T-cell (primary cell): ENCODE data around the gene PAQR8. TPM values are rescaled to one million over a fixed set of nuclear protein-coding genes. Genes with fewer than 3 reads are reported as not detected.

Experiments
- ATAC-seq, 4 experiments: fragments of 200-7000 bp in 3 of 4; fragments of 150-1000 bp in 1 of 4; cut with Tn5 transposase; replicated peaks in 1 of 4; 1 replicate in 3 of 4; 2 replicates in 1 of 4; pipeline ENCODE4 v1.10.0; 2021; ENCODE audit warnings: moderate library complexity in 3 of 4, mild to moderate bottlenecking in 2 of 4, moderate number of reproducible peaks in 1 of 4
- CTCF ChIA-PET, 2 donors: fragments of 300-600 bp; sonication (Branson Sonifier 250); formaldehyde crosslinking; loops; one replicate each; lab custom pipeline; 2022; ENCODE audit warnings: antibody characterized with exemption in 2 of 2; lab: Charles Lee
- POLR2A ChIA-PET, 2 donors: fragments of 300-600 bp; sonication (Branson Sonifier 250); formaldehyde crosslinking; loops; one replicate each; lab custom pipeline; 2022; ENCODE audit warnings: antibody characterized with exemption in 2 of 2; lab: Charles Lee
- DNase-seq, 35 experiments: peaks; one replicate each; pipeline versions ENCODE4 v3.0.0 to v3.0.0-alpha.2; 2013 to 2023
- H3K27ac ChIP-seq: one replicate; pipeline ENCODE4 v1.5.1; 2013; ENCODE audit warnings: low read length
- H3K27me3 ChIP-seq, 2 experiments: replicated peaks in 1 of 2; 1 replicate in 1 of 2; 2 replicates in 1 of 2; pipeline versions ENCODE4 v1.6.1 to v1.7.0; 2013; ENCODE audit warnings: low read length in 1 of 2, mixed read lengths in 1 of 2; ENCODE audit not compliant: control insufficient read depth in 2 of 2, insufficient read depth in 2 of 2; ENCODE audit errors: extremely low read depth in 1 of 2
- H3K36me3 ChIP-seq, 2 donors: 1 replicate in 1 of 2; 2 replicates in 1 of 2; pipeline versions ENCODE4 v1.6.1 to v1.7.0; 2013; ENCODE audit warnings: low read length in 1 of 2; ENCODE audit not compliant: control insufficient read depth in 2 of 2, insufficient read depth in 1 of 2; ENCODE audit errors: extremely low read depth in 1 of 2
- H3K4me1 ChIP-seq, 2 experiments: 1 replicate in 1 of 2; 2 replicates in 1 of 2; pipeline versions ENCODE4 v1.6.1 to v1.7.0; 2013; ENCODE audit warnings: low read length in 2 of 2, mixed read lengths in 1 of 2; ENCODE audit not compliant: insufficient read depth in 2 of 2, control insufficient read depth in 1 of 2; ENCODE audit errors: extremely low read depth in 1 of 2
- H3K4me3 ChIP-seq, 2 donors: 1 replicate in 1 of 2; 2 replicates in 1 of 2; pipeline versions ENCODE4 v1.5.1 to v1.7.0; 2013; ENCODE audit warnings: mild to moderate bottlenecking in 2 of 2, low read length in 1 of 2, moderate library complexity in 1 of 2; ENCODE audit not compliant: control insufficient read depth in 1 of 2; ENCODE audit errors: extremely low read depth in 1 of 2
- H3K9me3 ChIP-seq: 2 replicates; pipeline ENCODE4 v1.7.0; 2013
- H3K27ac Mint-ChIP-seq, 2 donors: one replicate each; pipeline ENCODE4 v1.8.0; 2020 to 2021; ENCODE audit warnings: mild to moderate bottlenecking in 2 of 2, mixed read lengths in 2 of 2
- H3K27me3 Mint-ChIP-seq, 2 donors: one replicate each; pipeline ENCODE4 v1.8.0; 2021 to 2022; ENCODE audit warnings: mixed read lengths in 2 of 2
- H3K36me3 Mint-ChIP-seq: one replicate; pipeline ENCODE4 v1.8.0; 2021; ENCODE audit warnings: mixed read lengths
- H3K4me1 Mint-ChIP-seq, 3 donors: one replicate each; pipeline ENCODE4 v1.8.0; 2020 to 2022; ENCODE audit warnings: mixed read lengths in 3 of 3, mild to moderate bottlenecking in 1 of 3
- H3K4me3 Mint-ChIP-seq, 3 donors: one replicate each; pipeline ENCODE4 v1.8.0; 2020 to 2022; ENCODE audit warnings: mild to moderate bottlenecking in 3 of 3, mixed read lengths in 3 of 3, moderate library complexity in 3 of 3
- H3K9me3 Mint-ChIP-seq, 3 donors: one replicate each; pipeline ENCODE4 v1.8.0; 2020 to 2022; ENCODE audit warnings: mixed read lengths in 3 of 3
- WGBS: methylation state at CpG from one replicate; pipeline ENCODE4 v1.1.5; 2013; ENCODE audit warnings: missing lambda C conversion rate; ENCODE audit not compliant: insufficient coverage; 5-methylcytosine and 5-hydroxymethylcytosine counted together
- total RNA-seq, 35 experiments: library from RNA in 6 of 35; stranded (reverse) in 6 of 35; fragments of 120-200 nt in 1 of 35; gene quantifications; one replicate each; pipeline versions ENCODE4 v1.2.1 to v1.2.4 and lab custom pipeline; 2013 to 2026

PAQR8 gene
- total RNA-seq, 5 donors from 2014 or later (not counting 1 experiment from before 2014, with no cell fraction given) = 12.0 to 35.2 (median 30.2) TPM

DNA sequence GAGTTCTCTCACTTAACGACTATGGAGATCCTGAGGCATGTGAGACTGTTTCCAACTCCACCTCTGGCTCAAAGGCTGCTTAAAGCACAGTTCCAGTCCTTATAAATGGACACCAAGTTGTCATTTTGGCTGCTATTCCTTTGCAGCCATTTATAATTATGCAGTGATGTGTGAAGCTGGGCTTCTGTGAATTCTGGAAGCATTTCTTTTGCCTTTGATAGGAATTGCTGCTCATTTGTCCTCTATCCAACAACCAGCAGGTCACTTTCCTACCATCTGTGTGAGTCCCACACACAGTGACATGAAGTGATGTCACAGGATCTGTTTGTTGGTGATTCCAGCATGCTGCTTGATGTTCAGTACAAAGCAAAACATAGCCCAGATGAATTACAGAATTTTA, 29.6 kb downstream of the PAQR8 start:
- H3K9me3 Mint-ChIP-seq = peaks cover 0 to 8% (median 4%) of the 10 kb centered on the region in 3 donors
- H3K4me1 Mint-ChIP-seq = peaks cover 83 to 93% (median 91%) of the 10 kb centered on the region in 3 donors
- ChIA-PET CTCF (interaction anchor here (0.6 to 4.8 kb wide), 11 partner anchors 9 to 106 kb away, joined by 3 to 88 read pairs (median 15); partner anchors contain the start of genes EFHC1 (in 2 of the 2), MCM3 (in 1 of the 2) and PAQR8 (in 1 of the 2)), POLR2A (interaction anchor here in 1 of 2 donors (1.4 kb wide), 1 partner anchor 106 kb away, joined by 3 read pairs; no protein-coding TSS in a partner anchor)
- H3K4me1 ChIP-seq = peaks cover 63 to 73% of the 10 kb centered on the region in 2 experiments
- ATAC-seq = no peak
- H3K27me3 ChIP-seq = no peaks in the 10 kb centered on the region
- peaks cover 3% of the 10 kb centered on the region for H3K36me3 Mint-ChIP-seq
- peak overlapping the region; percentile 89 for H3K27ac ChIP-seq
- peak overlapping the region; percentile 96 to 98 for H3K27ac Mint-ChIP-seq
- H3K4me3 ChIP-seq = no peak overlapping the region
- peak overlapping the region in 1 of 3 donors; percentile 52 for H3K4me3 Mint-ChIP-seq
- no peaks in the 10 kb centered on the region for H3K9me3 ChIP-seq
- WGBS = no CpG with 5 or more reads among the region's 1 CpG
- DNase-seq = no peak
- no peaks in the 10 kb centered on the region for H3K27me3 Mint-ChIP-seq
- peaks cover 0 to 7% of the 10 kb centered on the region in 2 donors for H3K36me3 ChIP-seq

DNA sequence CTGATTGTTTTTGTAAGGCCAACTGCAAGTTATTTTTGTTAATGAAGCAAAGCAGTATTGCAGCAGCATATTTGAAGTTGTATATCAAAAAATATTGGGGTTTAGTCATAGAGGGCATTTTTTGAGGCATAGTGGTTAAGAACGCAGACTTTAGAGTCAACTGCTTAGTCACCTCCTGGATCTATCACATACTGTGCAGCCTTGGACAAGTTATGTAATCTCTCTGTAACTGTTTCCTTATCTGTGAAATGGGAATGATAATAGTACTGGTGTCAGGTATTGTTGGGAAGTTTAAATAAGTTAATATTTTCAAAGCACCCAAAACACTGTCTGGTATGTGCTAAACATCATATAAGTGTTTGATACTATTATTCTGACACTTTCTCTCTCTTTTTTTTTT, 31.0 kb downstream of the PAQR8 start:
- H3K9me3 ChIP-seq = no peaks in the 10 kb centered on the region
- peak in 3 of 4 experiments; percentile 34 to 47 (median 41) for ATAC-seq
- no peaks in the 10 kb centered on the region for H3K36me3 Mint-ChIP-seq
- H3K27me3 ChIP-seq = no peaks in the 10 kb centered on the region
- peak in 1 of 35 experiments; percentile 46 for DNase-seq
- H3K4me1 ChIP-seq = peaks cover 75 to 80% of the 10 kb centered on the region in 2 experiments
- H3K9me3 Mint-ChIP-seq = peaks cover 0 to 12% (median 4%) of the 10 kb centered on the region in 3 donors
- H3K4me3 ChIP-seq = no peak overlapping the region
- peak overlapping the region; percentile 96 to 98 for H3K27ac Mint-ChIP-seq
- no peaks in the 10 kb centered on the region for H3K27me3 Mint-ChIP-seq
- H3K36me3 ChIP-seq = no peaks in the 10 kb centered on the region
- H3K27ac ChIP-seq = peak overlapping the region; percentile 89
- H3K4me3 Mint-ChIP-seq = peak overlapping the region; percentile 4 to 63 (median 26)
- ChIA-PET POLR2A (interaction anchor here in 1 of 2 donors (0.9 kb wide), 1 partner anchor 967 kb away, joined by 9 read pairs; no protein-coding TSS in a partner anchor), CTCF (interaction anchor here (0.5 to 4.2 kb wide), 3 partner anchors 27 to 107 kb away, joined by 3 to 52 read pairs (median 3); partner anchors contain the start of gene MCM3 (in 1 of the 2))
- H3K4me1 Mint-ChIP-seq = peaks cover 92 to 95% (median 95%) of the 10 kb centered on the region in 3 donors
- WGBS = no CpG with 5 or more reads among the region's 1 CpG

DNA sequence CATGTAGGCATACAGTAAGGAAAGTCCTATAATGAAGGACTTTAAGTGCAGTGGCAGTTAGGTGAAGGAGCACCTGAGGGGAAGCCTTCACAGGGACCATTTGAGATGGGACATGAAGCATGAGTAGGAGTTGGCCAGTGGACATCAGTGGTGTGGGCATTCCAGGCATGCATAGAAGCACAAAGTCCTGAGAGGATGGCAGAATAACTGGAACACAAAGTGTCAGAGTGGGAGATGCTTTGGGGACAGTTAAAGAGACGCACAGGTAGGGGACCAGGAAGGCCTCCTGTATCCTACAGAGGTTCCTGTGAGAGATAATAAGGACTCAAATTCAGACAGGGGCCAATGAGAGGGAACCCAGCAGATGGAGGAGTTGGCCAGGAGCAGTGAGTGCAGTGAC, 31.8 kb downstream of the PAQR8 start:
- ChIA-PET CTCF (interaction anchor here in 1 of 2 donors (1.2 kb wide), 1 partner anchor 34 kb away, joined by 5 read pairs; no protein-coding TSS in a partner anchor), POLR2A (interaction anchor here in 1 of 2 donors (0.6 kb wide), 1 partner anchor 672 kb away, joined by 3 read pairs; no protein-coding TSS in a partner anchor)
- Mint-ChIP-seq H3K27ac (peak overlapping the region; percentile 96 to 98), H3K27me3 (no peaks in the 10 kb centered on the region), H3K9me3 (peaks cover 0 to 12% (median 4%) of the 10 kb centered on the region in 3 donors), H3K36me3 (no peaks in the 10 kb centered on the region), H3K4me3 (peak overlapping the region; percentile 63 to 66 (median 64)), H3K4me1 (peaks cover 94 to 98% (median 97%) of the 10 kb centered on the region in 3 donors)
- DNase-seq (peak in 12 of 35 experiments; percentile 11 to 49 (median 20)), ATAC-seq (peak in 1 of 4 experiments; percentile 18)
- Histone ChIP-seq H3K36me3 (no peaks in the 10 kb centered on the region), H3K27ac (peak overlapping the region; percentile 89), H3K27me3 (no peaks in the 10 kb centered on the region), H3K4me3 (peak overlapping the region in 1 of 2 donors; percentile 14), H3K4me1 (peaks cover 75 to 79% of the 10 kb centered on the region in 2 experiments), H3K9me3 (no peaks in the 10 kb centered on the region)
- 89% methylated on average over 1 of the region's 1 CpG for WGBS

GRCh38 chr6:52394251-52394666, 32.3 kb downstream of the PAQR8 start:
- Mint-ChIP-seq H3K4me3 (peak overlapping the region; percentile 63 to 66 (median 64)), H3K36me3 (no peaks in the 10 kb centered on the region), H3K27ac (peak overlapping the region; percentile 96 to 98), H3K4me1 (peaks cover 94 to 98% (median 97%) of the 10 kb centered on the region in 3 donors), H3K9me3 (peaks cover 0 to 12% (median 4%) of the 10 kb centered on the region in 3 donors), H3K27me3 (no peaks in the 10 kb centered on the region)
- ChIA-PET POLR2A (interaction anchor here in 1 of 2 donors (0.6 to 0.7 kb wide), 3 partner anchors 23 to 672 kb away, joined by 3 to 5 read pairs (median 3); no protein-coding TSS in a partner anchor), CTCF (interaction anchor here in 1 of 2 donors (0.7 to 1.9 kb wide), 3 partner anchors 14 to 35 kb away, joined by 5 read pairs; partner anchors contain the start of gene PAQR8)
- ATAC-seq (peak in 3 of 4 experiments; percentile 17 to 51 (median 28)), DNase-seq (peak in 13 of 35 experiments; percentile 12 to 68 (median 24))
- H3K9me3 ChIP-seq = no peaks in the 10 kb centered on the region
- peak overlapping the region; percentile 89 for H3K27ac ChIP-seq
- H3K27me3 ChIP-seq = no peaks in the 10 kb centered on the region
- peak overlapping the region in 1 of 2 donors; percentile 14 for H3K4me3 ChIP-seq
- H3K36me3 ChIP-seq = no peaks in the 10 kb centered on the region
- H3K4me1 ChIP-seq = peaks cover 76 to 79% of the 10 kb centered on the region in 2 experiments
- no CpG with 5 or more reads among the region's 4 CpGs for WGBS

DNA sequence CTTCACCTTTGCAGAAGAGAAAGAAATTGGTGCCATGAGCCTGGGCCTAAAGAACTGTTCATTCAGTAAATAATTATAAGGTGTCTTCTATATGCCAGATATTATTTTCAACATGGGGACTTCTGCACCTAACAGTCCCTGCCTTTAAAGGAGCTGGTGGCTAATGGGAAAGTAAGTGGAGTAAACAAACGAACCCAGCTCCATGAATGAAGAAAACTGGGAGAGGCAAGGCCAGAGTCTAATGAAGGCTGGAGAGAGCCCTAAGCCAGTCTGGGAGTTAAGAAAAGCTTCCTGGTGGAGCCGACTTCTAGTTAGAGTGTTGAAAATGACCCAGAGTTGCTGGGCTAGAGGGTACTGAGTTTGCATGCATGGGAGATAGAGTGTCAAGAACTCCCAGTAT, 34.0 kb downstream of the PAQR8 start:
- WGBS = 100% methylated on average over 2 of the region's 2 CpGs

More for the DNA sequence above, 34.0 kb downstream of the PAQR8 start:
- no peak overlapping the region for H3K4me3 ChIP-seq
- H3K27ac Mint-ChIP-seq = peak overlapping the region; percentile 89 to 96
- ChIA-PET POLR2A (no interaction called here), CTCF (interaction anchor here (0.6 to 7.7 kb wide), 4 partner anchors 34 to 259 kb away, joined by 3 to 91 read pairs (median 4); partner anchors contain the start of genes MCM3 (in 1 of the 2) and PAQR8 (in 1 of the 2))
- DNase-seq (no peak), ATAC-seq (no peak)
- H3K27ac ChIP-seq = peak overlapping the region; percentile 89
- no peaks in the 10 kb centered on the region for H3K9me3 ChIP-seq
- H3K36me3 Mint-ChIP-seq = no peaks in the 10 kb centered on the region
- H3K4me1 ChIP-seq = peaks cover 78 to 84% of the 10 kb centered on the region in 2 experiments
- H3K4me3 Mint-ChIP-seq = peak overlapping the region in 2 of 3 donors; percentile 23 to 68
- H3K27me3 ChIP-seq = no peaks in the 10 kb centered on the region
- peaks cover 0 to 12% (median 4%) of the 10 kb centered on the region in 3 donors for H3K9me3 Mint-ChIP-seq
- no peaks in the 10 kb centered on the region for H3K27me3 Mint-ChIP-seq
- no peaks in the 10 kb centered on the region for H3K36me3 ChIP-seq
- peaks cover 94 to 98% (median 97%) of the 10 kb centered on the region in 3 donors for H3K4me1 Mint-ChIP-seq
